A673 (cell line): ENCODE data around the gene P2RY11. TPM values are rescaled to one million over a fixed set of nuclear protein-coding genes. Genes with fewer than 3 reads are reported as not detected.

Experiments used
- BruUV-seq: library from RNA; stranded (reverse); fragments of 400-500 nt; replicated peaks from 2 replicates; lab custom pipeline; 2021; lab: Mats Ljungman, UMichigan
- CTCF ChIA-PET: fragments of 300-600 bp; sonication (Branson Sonifier 250); formaldehyde crosslinking; loops from one replicate; lab custom pipeline; 2022; ENCODE audit warnings: antibody characterized with exemption; lab: Charles Lee
- POLR2A ChIA-PET: fragments of 300-600 bp; sonication (Branson Sonifier 250); formaldehyde crosslinking; loops from one replicate; lab custom pipeline; 2022; ENCODE audit warnings: antibody characterized with exemption; ENCODE audit not compliant: low non-redundant PET; lab: Charles Lee
- DNase-seq: peaks from one replicate; pipeline ENCODE4 v3.0.0-alpha.2; 2015; ENCODE audit warnings: low spot score
- H3K27ac ChIP-seq: fragments of 200-600 bp; sonication (generic); 2 replicates; pipeline ENCODE4 v1.5.1; 2016; ENCODE audit warnings: mixed run types, low read depth, mild to moderate bottlenecking, mixed read lengths, antibody characterized with exemption, low read length; ENCODE audit not compliant: poor library complexity, severe bottlenecking
- H3K27me3 ChIP-seq: fragments of 200-600 bp; sonication (generic); replicated peaks from 2 replicates; pipeline ENCODE4 v1.6.1; 2017; ENCODE audit warnings: mixed run types, low read depth, mild to moderate bottlenecking, mixed read lengths, antibody characterized with exemption, low read length; ENCODE audit not compliant: insufficient read depth, poor library complexity
- H3K36me3 ChIP-seq: fragments of 200-600 bp; sonication (generic); 2 replicates; pipeline ENCODE4 v1.6.1; 2016; ENCODE audit warnings: mixed run types, mild to moderate bottlenecking, mixed read lengths, antibody characterized with exemption, low read length; ENCODE audit not compliant: insufficient read depth, poor library complexity, severe bottlenecking
- H3K4me1 ChIP-seq: fragments of 200-600 bp; sonication (generic); 2 replicates; pipeline ENCODE4 v1.6.1; 2017; ENCODE audit warnings: mixed run types, mild to moderate bottlenecking, mixed read lengths, antibody characterized with exemption, low read length; ENCODE audit not compliant: insufficient read depth, poor library complexity, severe bottlenecking
- H3K4me3 ChIP-seq: fragments of 200-600 bp; sonication (generic); 2 replicates; pipeline ENCODE4 v1.5.1; 2016; ENCODE audit warnings: low read depth, mixed run types, mild to moderate bottlenecking, mixed read lengths, low read length; ENCODE audit not compliant: poor library complexity, severe bottlenecking
- H3K9me3 ChIP-seq: fragments of 200-600 bp; sonication (generic); 2 replicates; pipeline ENCODE4 v1.6.1; 2016; ENCODE audit warnings: mixed run types, low read depth, mild to moderate bottlenecking, mixed read lengths, antibody characterized with exemption, low read length; ENCODE audit not compliant: poor library complexity, severe bottlenecking
- CTCF ChIP-seq: fragments of 300-800, 200-600 bp; sonication (generic); conservative IDR thresholded peaks from 2 replicates; pipeline ENCODE4 v1.5.1; 2017; ENCODE audit warnings: low read depth, mild to moderate bottlenecking, antibody characterized with exemption, low read length, moderate library complexity, mixed read lengths
- EZH2 ChIP-seq: fragments of 200-600 bp; sonication (generic); IDR thresholded peaks from 2 replicates; pipeline ENCODE4 v1.6.1; 2017; ENCODE audit warnings: borderline replicate concordance, low read depth, mild to moderate bottlenecking, mixed read lengths, antibody characterized with exemption, low read length; ENCODE audit not compliant: poor library complexity, severe bottlenecking
- intact Hi-C: fragments of 100-400 bp; cut with micrococcal nuclease; formaldehyde crosslinking; loops from one replicate; pipeline ENCODE4 v1.10.0; 2022; ENCODE audit not compliant: unreplicated experiment
- total RNA-seq: library from RNA; stranded (reverse); gene quantifications from 2 replicates; pipeline ENCODE4 v1.2.3, GENCODE V29; 2021

The P2RY11 gene
- total RNA-seq, 1 experiment from 2014 or later, result 39.4 TPM

DNA sequence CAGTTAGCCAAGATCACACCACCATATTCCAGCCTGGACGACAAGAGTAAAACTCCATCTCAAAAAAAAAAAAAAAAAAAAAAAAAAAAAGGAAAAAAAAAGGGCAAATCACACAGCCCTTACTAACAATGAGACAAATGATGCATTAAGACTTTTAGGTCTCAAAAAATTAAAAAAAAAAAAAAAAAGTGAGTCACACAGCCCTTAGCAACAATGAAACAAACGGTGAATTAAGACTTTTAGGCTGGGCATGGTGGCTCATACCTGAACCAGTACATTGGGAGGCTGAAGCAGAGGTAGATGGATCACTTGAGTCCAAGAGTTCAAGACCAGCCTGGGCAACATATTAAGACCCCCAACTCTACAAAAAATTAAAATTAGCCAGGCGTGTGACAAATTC lies 40.6 kb downstream of the P2RY11 start:
- intact Hi-C loops, result no loop called here
- peaks cover 95% of the 10 kb centered on the region for H3K36me3 ChIP-seq

DNA sequence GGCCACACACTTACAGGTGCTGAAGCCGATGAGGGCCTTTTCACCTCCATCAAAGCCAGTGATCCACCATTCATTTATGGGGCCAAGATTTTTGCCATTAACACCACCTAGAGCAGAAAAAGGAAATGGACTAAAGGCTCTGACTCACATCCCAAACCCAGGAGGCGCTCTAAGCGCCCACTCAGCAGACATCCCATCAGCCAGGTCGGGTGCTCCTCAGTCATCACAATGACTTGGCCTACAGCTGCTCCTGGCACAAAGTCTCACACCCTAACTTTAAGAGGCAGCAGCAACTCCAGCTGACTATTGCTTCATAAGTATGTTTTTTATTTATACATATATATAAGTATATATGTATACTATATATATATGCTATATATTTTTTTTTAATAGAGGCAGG lies 44.3 kb downstream of the P2RY11 start:
- ChIA-PET POLR2A (no interaction called here), CTCF (no interaction called here)
- DNase-seq, result no peak
- Histone ChIP-seq H3K36me3 (peaks cover 100% of the 10 kb centered on the region), H3K27ac (no peak overlapping the region), H3K4me1 (no peaks in the 10 kb centered on the region), H3K4me3 (no peak overlapping the region), H3K9me3 (no peaks in the 10 kb centered on the region), H3K27me3 (no peaks in the 10 kb centered on the region)
- TF ChIP-seq CTCF (no peak), EZH2 (no peak)
- intact Hi-C loops, result no loop called here
- no TSS peak for BruUV-seq

More for the DNA sequence above, 40.6 kb downstream of the P2RY11 start:
- TF ChIP-seq EZH2 (no peak), CTCF (no peak)
- Histone ChIP-seq H3K4me3 (no peak overlapping the region), H3K4me1 (no peaks in the 10 kb centered on the region), H3K27me3 (no peaks in the 10 kb centered on the region), H3K27ac (no peak overlapping the region), H3K9me3 (no peaks in the 10 kb centered on the region)
- DNase-seq, result no peak
- no TSS peak for BruUV-seq
- ChIA-PET POLR2A (no interaction called here), CTCF (no interaction called here)

DNA sequence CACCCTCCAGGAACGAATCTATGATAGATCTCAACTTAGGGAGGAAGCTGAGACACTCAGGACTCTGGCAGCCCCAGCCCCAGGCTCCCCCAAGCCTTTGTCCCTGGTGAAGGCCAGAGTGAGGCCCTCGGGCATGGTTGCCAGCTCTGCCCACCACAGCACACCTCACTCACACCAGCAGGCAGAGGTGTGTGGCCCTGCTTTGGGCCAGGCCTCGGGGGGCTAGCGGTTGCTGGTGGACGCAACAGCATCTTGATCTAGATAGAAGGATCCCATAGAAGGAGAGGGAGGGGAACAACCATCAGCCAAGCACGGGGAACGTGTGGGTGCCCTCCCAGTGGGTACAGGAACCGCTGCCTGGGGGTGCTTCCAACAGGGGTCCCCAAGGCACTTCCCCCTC lies 46.6 kb downstream of the P2RY11 start:
- ChIA-PET POLR2A (no interaction called here), CTCF (no interaction called here)

More for the DNA sequence above, 46.6 kb downstream of the P2RY11 start:
- H3K36me3 ChIP-seq, result peaks cover 100% of the 10 kb centered on the region
- intact Hi-C loops, result no loop called here
- H3K4me1 ChIP-seq, result no peaks in the 10 kb centered on the region
- no peak for TF ChIP-seq EZH2
- no peak for TF ChIP-seq CTCF
- H3K27ac ChIP-seq, result no peak overlapping the region
- DNase-seq, result no peak
- H3K4me3 ChIP-seq, result no peak overlapping the region
- H3K27me3 ChIP-seq, result no peaks in the 10 kb centered on the region
- H3K9me3 ChIP-seq, result no peaks in the 10 kb centered on the region
- BruUV-seq, result no TSS peak
